Dermis blood vessel endothelial cell (primary cell): ENCODE results near the gene PLPPR3. TPM values are rescaled to one million over a fixed set of nuclear protein-coding genes. Genes with fewer than 3 reads are reported as not detected.
"Not testable (repeated sequence)": the region's sequence is repeated elsewhere in the genome, so short reads cannot be mapped to it uniquely, and the experiment has no call there.

Source experiments
- DNase-seq: peaks from one replicate; pipeline ENCODE4 v3.0.0; 2010
- total RNA-seq: library from RNA; depleted of rRNA; stranded (reverse); fragments of >200 nt; gene quantifications from 2 replicates; pipeline ENCODE4 v1.2.3, GENCODE V29; 2014

PLPPR3 gene
- total RNA-seq, 1 donor from 2014 or later: under 0.01 TPM

DNA sequence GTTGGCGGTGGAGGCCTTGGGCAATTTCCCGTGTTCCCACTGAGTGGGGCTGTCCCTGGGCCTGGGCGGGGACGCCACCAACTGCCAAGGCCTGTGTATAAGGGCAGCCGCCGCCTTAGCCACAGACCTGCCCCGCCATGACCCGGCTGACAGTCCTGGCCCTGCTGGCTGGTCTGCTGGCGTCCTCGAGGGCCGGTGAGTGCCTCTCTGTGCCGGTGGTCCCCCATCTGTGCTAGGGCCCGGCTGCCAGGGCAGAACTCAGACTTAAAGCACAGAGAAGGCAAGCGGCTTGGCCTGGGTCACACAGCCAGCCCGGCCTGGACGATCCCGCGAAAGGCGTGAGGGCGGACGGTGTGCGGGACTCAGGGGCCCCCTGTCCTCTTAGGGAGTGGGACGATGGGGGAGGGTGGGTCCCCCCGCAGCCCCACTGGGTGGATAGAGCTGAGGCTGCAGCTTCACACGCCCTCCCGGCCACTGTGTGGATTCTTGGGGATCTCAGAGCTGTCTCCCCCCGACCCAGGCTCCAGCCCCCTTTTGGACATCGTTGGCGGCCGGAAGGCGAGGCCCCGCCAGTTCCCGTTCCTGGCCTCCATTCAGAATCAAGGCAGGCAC is 6.1 kb upstream of the PLPPR3 start, which contains the start of gene AZU1:
Gene AZU1, plus strand, starts transcription at position 128 of the 612 bp plus-strand sequence. Its CDS starts 10 bp downstream, at position 138.
- no peak for DNase-seq

DNA sequence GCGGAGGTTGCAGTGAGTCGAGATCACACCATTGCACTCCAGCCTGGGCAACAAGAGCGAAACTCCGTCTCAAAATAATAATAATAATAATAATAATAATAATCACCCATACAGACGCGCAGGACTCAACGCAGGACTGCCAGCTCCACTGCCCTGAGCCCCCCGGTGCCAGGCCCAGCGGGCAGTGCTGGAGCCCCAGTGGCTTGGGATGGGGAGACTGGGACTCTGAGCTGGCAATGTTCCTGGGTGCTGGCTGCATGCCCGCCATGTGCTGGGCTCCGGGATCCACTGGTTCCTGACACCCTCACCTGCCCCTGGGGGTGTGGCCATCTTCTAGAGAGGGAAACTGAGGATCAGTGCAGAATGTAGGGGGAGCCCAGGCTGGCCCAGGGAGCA is 5.6 kb upstream of the PLPPR3 start:
- no peak for DNase-seq

DNA sequence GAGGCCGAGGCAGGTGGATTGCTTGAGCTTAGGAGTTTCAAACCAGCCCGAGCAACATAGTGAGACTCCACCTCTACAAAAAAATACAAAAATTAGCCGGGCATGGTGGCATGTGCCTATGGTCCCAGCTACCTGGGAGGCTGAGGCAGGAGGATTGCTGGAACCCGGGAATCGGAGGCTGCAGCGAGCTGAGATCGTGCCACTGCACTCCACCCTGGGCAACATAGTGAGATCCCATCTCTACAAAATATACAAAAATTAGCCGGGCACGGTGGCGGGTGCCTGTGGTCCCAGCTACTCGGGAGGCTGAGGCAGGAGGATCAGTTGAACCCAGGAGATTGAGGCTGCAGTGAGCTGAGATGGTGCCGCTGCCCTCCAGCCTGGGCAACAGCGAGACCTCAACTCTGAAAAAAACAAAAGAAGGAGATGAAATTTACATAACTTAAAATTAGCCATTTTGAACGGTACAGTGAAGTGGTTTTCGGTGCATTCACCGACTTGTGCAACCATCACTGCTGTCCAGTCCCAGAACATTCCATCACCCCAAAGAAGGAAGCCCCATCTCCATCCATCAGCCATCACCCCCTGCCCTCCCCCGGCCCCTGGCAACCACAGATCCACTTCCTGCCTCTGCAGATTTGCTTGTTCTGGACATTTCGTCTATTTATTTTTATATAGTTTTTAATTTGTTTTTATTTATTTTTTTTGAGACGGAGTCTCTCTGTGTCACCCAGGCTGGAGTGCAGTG is 4.3 kb upstream of the PLPPR3 start:
- no peak for DNase-seq

DNA sequence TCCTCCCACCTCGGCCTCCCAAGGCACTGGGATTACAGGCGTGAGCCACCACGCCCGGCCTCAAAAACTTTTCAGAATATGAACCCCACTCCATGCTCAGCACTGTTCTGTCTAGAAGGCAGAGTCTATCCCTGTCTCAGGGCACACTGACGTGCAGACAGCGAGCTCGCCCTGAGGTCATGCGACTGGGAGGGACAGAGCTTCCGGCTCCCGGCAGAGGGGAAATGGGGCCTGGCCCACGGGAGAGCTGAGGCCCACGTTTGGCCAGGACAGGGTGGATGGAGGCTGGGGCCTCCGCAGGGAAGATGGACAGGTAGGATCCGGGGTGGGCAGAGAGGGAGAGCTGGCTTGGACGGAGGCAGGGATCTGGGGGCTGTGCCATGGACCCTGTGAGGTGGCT is 3.1 kb upstream of the PLPPR3 start:
- no peak for DNase-seq

DNA sequence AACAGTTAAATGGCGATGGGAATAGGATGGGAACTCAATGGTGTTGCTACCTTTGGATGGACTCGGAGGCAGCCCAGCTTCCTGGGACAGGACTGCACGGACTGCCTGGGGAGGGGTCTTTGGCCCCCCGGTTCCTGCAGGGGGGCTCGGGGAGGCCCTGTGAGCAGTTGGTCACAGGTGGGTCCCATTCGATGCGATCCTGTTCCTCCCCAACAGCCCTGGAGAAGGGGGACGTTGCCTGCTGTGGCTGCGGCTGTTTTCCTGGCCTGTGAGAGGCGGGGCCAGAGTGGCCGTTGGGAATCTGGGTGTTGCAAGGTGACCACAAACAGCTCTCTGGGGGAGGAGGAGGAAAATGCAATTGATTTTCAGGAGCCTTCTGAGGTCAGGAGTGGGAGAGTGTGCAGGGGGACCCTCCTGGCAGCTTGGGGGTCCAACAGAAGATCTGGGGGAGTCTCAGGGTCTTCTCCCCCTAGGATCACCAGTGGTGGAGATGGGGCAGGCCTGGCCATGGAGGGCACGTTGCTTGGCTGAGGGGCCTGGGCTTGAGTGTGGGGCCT is 1.9 kb upstream of the PLPPR3 start:
- no peak for DNase-seq

DNA sequence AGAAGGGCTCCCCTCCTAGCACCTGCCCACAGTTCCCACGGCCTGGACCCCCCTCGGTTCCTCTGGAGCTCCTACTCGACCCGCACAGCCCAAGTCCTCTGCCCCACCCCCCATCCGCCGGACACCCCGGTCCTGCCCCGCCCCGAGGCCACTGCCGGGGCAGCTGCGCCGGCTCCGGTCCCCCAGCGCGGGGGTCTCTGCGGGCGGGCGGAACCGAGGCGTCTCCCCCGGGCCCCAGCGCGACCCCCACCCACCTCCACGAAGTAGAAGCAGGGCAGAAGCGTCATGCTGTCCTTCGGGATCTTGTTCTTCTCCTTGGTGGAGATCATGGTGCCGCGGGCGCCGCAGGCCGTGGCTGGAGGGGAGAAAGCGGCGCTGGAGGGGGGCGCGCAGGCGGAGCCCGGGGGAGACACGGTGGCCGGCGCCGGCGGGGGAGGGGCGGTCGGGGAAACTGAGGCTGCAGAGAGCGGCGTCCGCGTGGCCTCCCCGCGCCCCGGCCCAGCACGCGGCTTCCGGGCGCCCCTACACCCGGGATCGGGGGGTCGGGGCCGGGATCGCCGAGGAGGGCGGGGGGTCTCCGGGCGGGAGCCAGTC is 427 bp downstream of the PLPPR3 start:
- no peak for DNase-seq

DNA sequence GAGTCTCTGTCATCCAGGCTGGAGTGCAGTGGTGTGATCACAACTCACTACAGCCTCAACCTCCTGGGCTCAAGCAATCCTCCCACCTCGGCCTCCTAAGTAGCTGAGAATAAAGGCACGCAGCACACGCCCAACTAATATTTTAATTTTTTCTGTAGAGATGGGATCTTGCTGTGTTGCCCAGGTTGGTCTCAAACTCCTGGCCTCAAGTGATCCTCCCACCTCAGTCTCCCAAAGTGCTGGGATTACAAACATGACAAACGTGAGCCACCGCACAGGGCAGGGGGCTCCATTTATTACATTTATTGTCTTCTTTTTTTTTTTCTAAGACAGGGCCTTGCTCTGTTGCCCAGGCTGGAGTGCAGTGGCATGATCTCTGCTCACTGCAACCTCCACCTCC is 1.5 kb downstream of the PLPPR3 start:
- DNase-seq: not testable (repeated sequence)

DNA sequence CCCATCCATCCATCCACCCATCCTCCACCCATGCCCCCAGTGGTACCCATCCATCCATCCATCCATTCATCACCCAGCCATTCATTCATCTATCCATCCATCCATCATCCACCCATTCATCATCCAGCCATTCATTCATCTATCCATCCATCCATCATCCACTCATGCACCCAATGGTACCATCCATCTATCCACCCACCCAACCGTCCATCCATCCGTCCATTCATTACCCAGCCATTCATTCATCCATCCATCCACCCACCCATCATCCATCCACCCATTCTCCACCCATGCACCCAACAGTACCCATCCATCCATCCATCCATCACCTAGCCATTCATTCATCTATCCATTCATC is 5.3 kb downstream of the PLPPR3 start:
- DNase-seq: no peak

DNA sequence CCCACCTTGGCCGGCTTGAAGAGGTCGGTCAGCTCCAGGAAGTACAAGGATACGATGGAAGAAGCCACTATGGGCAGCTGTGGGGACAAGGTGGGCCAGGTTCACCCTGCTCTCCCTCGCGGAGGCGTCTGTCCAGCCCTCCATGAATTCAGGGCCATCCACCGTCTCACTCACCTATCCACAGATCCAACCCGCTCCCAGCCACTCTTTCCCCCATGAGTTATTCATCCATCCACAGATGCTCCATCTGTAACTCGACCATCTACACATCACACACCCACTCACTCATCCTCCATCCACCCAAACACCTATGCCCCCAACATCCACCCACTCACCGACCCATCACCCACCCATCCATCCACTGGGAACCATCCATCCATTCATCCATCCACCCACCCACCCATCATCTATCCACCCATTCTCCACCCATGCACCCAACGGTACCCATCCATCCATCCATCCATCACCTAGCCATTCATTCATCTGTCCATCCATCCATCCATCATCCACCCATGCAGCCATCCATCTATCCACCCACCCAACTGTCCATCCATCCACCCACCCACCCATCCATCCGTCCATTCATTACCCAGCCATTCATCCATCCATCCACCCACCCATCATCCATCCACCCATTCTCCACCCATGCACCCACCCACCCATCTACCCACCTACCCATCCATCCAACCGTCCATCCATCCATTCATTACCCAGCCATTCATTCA is 5.8 kb downstream of the PLPPR3 start:
- DNase-seq: no peak

DNA sequence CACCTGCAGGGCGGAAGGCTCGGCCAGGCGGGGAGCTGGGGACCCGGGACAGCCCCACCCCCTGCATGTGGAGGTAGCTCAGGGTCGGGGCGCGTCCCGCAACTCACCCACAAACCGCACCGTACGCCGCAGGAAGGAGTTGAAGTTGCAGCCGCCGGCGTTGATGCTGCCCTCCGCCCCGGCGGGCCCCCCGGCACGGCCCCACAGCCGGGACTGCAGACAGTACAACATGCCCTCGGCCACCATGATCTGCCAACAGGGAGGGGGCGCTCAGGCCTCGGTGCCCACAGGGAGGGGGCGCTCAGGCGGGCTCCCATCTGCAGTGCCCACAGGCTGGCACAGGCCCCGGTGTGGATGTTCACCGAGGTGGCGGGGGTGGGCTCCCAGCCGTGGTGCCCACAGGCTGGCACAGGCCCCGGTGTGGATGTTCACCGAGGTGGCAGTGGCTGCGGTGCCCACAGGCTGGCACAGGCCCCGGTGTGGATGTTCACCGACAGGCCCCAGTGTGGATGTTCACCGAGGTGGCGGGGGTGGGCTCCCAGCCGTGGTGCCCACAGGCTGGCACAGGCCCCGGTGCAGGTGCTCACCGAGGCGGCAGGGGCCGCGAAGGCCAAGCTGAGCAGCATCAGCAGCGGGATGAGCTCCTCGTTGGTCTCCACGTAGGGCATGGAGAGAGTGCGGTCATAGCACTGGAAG is 6.5 kb downstream of the PLPPR3 start:
- DNase-seq: no peak

DNA sequence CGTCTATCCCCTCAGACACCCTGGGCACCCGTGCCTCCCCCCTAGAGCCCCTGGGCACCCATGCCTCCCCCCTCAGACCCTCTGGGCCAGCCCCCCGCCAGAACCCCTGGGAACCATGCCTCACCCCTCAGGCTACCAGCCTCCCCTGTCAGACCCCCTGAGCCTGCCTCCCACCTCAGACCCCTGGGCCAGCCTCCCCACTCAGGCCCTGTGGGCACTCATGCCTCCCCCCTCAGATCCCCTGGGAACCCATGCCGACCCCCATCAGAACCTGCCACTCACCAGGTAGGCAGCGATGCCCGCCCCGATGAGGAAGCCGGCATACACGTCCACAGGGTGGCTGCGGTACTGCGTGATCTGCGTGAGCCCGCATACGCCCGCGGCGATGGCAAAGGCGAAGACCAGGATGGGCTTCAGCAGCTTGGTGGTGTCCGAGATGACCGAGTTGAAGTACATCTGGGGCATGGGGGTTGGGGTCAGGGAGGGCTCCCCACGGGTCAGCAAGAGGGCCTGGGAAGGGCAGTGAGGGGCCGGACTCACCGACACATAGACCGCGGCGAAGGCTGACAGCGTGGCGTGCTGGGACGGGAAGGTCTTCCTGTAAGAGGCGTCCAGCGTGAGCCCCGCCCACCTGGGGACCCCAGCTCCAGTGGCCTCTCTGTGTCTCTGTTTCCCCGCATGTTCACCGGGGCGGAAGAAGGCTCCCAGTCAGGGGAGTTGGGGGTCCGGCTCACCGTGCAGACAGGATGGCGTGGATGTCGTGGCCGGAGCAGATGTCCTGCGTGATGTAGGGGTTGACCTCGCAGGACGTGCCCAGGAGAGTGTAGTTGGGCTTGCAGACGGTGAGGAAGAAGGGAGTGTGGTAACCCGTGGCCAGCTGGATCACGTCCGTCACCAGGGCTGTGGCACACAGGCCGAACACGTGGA is 7.3 kb downstream of the PLPPR3 start:
- DNase-seq: no peak

DNA sequence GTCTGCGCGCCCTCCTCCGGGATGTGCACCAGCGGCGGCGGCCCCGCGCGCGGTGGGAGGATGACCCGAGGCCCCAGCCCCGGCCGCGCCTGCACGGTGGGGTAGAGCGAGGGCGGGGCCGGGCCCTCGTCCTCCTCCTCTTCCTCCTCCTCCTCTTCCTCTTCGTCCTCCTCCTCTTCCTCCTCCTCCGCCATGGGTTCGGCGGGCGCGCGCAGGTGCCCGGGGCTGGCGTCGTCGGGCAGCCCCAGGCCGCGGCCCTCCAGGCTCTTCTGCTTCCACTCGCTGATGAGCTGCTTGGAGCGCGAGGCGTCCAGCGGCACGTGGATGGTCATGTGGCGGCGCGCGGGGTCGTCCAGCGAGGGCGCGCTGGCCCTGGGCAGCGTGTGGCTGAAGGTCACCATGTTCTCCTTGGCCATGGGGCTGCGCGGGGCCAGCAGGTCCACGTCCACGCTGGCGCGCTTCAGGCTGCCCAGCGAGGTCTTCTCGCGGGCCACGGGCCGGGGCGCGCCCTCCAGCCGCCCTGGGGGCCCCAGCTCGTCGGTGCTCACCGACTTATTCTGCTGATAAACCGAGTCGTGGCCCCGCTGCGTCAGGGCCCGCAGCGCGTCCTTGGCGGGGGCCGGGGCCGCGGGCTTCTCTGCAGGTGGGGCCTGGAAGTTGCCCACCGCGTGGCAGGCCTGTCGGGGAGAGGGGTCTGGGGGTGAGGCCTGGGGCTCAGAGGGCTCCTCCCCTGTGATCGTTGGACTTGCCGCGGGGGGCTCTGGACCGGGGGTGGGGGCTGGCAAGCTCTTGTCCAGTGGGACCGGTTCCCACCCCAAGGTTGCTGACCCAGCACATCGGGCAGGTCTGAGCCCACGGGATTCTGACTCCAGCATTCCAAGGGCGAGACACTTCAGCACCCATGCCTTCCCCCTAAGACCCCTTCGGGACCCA is 8.3 kb downstream of the PLPPR3 start:
- no peak for DNase-seq

DNA sequence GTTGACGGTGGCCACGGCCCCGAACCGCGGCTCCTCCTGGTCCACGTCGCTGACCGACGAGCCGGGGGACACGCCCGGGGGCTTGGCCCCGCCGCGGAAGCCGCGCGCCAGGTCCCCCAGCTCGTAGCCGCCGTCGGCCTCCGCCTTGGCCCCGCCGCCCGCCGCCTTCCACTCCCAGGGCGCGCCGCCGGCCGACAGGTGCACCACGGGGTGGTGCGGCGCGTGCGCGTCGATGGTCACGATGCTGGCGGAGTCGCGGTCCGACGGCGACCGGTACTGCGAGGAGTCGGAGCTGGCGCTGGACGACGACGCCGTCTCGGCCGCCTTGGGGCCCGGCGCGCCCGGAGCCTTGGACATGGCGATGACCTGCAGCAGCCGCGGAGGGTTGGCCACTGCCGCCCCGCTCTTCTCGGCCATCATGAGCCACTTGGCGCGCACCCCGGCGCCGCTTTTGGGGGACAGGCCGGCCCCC is 9.0 kb downstream of the PLPPR3 start:
- DNase-seq: no peak

DNA sequence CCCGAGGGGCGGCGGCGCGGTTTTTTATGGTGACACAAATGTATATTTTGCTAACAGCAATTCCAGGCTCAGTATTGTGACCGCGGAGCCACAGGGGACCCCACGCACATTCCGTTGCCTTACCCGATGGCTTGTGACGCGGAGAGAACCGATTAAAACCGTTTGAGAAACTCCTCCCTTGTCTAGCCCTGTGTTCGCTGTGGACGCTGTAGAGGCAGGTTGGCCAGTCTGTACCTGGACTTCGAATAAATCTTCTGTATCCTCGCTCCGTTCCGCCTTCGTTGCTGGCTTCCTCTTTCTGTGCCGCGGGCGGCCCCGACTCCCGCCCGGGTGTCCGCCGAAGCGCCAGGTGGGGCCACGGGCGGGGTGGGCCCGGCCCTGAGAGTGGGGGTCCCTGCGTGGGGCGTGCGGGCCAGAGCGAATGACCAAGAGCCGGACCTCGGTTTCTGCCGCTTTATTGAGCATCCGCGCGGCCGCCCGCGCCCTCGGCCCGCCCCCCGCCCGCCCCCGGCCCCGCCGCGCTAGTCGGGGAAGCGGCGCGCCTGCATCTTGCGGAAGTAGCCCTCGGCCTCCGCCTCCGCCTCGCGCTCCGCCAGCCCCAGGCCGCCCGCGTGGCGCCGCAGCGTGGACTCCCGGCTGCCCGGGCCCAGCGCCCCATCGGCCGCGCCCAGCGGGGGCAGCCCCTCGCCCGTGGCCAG is 9.6 kb downstream of the PLPPR3 start:
- DNase-seq: no peak

DNA sequence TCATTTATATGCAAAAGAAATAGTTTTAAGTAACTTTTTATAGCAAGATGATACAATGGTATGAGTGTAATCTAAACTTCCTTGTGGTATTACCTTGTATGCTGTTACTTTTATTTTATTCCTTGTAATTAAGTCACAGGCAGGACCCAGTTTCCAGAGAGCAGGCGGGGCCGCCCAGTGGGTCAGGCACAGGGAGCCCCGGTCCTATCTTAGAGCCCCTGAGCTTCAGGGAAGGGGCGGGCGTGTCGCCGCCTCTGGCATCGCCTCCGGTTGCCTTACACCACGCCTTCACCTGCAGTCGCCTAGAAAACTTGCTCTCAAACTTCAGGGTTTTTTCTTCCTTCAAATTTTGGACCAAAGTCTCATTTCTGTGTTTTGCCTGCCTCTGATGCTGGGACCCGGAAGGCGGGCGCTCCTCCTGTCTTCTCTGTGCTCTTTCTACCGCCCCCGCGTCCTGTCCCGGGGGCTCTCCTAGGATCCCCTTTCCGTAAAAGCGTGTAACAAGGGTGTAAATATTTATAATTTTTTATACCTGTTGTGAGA is 10.2 kb downstream of the PLPPR3 start:
- no peak for DNase-seq

DNA sequence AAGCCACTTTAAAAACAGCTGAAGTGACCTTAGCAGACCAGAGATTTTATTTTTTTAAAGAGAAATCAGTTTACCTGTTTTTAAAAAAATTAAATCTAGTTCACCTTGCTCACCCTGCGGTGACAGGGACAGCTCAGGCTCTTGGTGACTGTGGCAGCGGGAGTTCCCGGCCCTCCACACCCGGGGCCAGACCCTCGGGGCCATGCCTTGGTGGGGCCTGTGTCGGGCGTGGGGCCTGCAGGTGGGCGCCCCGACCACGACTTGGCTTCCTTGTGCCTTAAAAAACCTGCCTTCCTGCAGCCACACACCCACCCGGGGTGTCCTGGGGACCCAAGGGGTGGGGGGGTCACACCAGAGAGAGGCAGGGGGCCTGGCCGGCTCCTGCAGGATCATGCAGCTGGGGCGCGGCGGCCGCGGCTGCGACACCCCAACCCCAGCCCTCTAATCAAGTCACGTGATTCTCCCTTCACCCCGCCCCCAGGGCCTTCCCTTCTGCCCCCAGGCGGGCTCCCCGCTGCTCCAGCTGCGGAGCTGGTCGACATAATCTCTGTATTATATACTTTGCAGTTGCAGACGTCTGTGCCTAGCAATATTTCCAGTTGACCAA is 10.8 kb downstream of the PLPPR3 start:
- no peak for DNase-seq

DNA sequence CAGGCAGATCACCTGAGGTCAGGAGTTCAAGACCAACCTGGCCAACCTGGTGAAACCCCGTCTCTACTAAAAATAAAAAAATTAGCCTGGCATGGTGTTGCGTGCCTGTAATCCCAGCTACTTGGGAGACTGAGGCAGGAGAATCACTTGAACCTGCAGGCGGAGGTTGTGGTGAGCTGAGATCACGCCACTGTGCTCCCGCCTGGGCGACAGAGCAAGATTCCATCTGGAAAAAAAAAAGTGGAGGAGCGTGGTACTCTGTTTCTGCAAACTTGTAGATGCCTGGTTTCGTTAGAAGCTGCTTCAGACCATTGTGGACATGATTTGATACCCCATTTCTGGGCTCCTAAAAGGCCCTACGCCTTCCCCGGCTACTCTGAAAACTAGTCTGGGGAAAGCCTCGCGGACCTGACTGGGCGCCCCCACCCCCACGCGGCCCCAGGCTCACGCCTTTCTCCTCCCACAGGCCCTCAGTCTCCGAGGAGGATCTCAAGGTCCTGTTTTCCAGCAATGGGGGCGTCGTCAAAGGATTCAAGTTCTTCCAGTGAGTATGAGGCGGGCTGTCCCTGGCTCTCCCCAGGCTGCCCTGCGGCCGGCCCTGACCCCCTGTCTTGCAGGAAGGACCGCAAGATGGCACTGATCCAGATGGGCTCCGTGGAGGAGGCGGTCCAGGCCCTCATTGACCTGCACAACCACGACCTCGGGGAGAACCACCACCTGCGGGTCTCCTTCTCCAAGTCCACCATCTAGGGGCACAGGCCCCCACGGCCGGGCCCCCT is 11.5 kb downstream of the PLPPR3 start:
- no peak for DNase-seq

DNA sequence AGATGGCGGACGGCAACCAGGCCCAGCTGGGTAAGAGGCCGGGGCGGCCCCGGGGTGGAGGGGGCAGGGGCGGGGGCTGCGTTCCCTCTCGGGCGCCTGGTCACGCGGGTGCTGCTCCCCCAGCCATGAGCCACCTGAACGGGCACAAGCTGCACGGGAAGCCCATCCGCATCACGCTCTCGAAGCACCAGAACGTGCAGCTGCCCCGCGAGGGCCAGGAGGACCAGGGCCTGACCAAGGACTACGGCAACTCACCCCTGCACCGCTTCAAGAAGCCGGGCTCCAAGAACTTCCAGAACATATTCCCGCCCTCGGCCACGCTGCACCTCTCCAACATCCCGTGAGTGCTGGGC is 13.4 kb downstream of the PLPPR3 start:
- DNase-seq: no peak
